Lung (tissue), 12 donors: ENCODE results near the gene SLC37A1. TPM values are rescaled to one million over a fixed set of nuclear protein-coding genes. Genes with fewer than 3 reads are reported as not detected.

Experiments used
- ATAC-seq: fragments of 200-7000 bp; cut with Tn5 transposase; one replicate; pipeline ENCODE4 v1.9.1; 2020; ENCODE audit warnings: moderate number of reproducible peaks; ENCODE audit not compliant: insufficient read depth, low FRiP score
- DNase-seq, 3 donors: peaks; one replicate each; pipeline ENCODE4 v3.0.0-alpha.2; 2013 to 2017
- H3K27ac ChIP-seq, 2 donors: one replicate each; pipeline ENCODE4 v1.5.1; 2013; ENCODE audit warnings: mild to moderate bottlenecking in 2 of 2, moderate library complexity in 2 of 2, control low read depth in 1 of 2, inconsistent platforms in 1 of 2, low read depth in 1 of 2, low read length in 1 of 2
- H3K27me3 ChIP-seq, 3 donors: one replicate each; pipeline ENCODE4 v1.5.1; 2013; ENCODE audit warnings: low read length in 2 of 3; ENCODE audit not compliant: control insufficient read depth in 3 of 3, insufficient read depth in 3 of 3
- H3K36me3 ChIP-seq, 4 donors: one replicate each; pipeline ENCODE4 v1.5.1; 2013; ENCODE audit warnings: low read length in 4 of 4, mild to moderate bottlenecking in 1 of 4, moderate library complexity in 1 of 4; ENCODE audit not compliant: control insufficient read depth in 4 of 4, insufficient read depth in 4 of 4
- H3K4me1 ChIP-seq, 5 donors: one replicate each; pipeline ENCODE4 v1.5.1; 2013; ENCODE audit warnings: low read length in 5 of 5, mild to moderate bottlenecking in 2 of 5, moderate library complexity in 1 of 5; ENCODE audit not compliant: control insufficient read depth in 5 of 5, insufficient read depth in 5 of 5
- H3K4me3 ChIP-seq: one replicate; pipeline ENCODE4 v1.5.1; 2013; ENCODE audit warnings: mild to moderate bottlenecking, control low read depth, moderate library complexity
- H3K9ac ChIP-seq, 2 donors: one replicate each; pipeline ENCODE4 v1.5.1; 2013; ENCODE audit warnings: low read length in 2 of 2, control low read depth in 1 of 2; ENCODE audit not compliant: insufficient read depth in 1 of 2
- H3K9me3 ChIP-seq, 4 donors: one replicate each; pipeline ENCODE4 v1.5.1; 2013; ENCODE audit warnings: low read length in 3 of 4, mild to moderate bottlenecking in 1 of 4, moderate library complexity in 1 of 4; ENCODE audit not compliant: control insufficient read depth in 4 of 4, insufficient read depth in 3 of 4
- CTCF ChIP-seq: IDR thresholded peaks from 2 replicates; pipeline ENCODE4 v1.5.1; 2012; ENCODE audit warnings: mild to moderate bottlenecking; ENCODE audit errors: control extremely low read depth, extremely low read depth
- WGBS, 2 donors: extraction: QIAGEN DNeasy Blood & Tissue Kit; methylation state at CpG; one replicate each; pipeline ENCODE4 v1.1.7; 2013; 5-methylcytosine and 5-hydroxymethylcytosine counted together
- polyA plus RNA-seq, 2 donors: library from polyadenylated mRNA; stranded (reverse); fragments of 200-250 nt; gene quantifications; one replicate each; pipeline ENCODE4 v1.2.1, GENCODE V29; 2013
- total RNA-seq, 2 donors: library from RNA; depleted of rRNA in 1 of 2; stranded (reverse); fragments of >200 nt in 1 of 2; gene quantifications; one replicate each; pipeline ENCODE4 v1.2.1, GENCODE V29; 2014 to 2021
- donor health status: control.
- donor health status: control.
- donor health status: Bipolar disorder and iron deficiency.
- donor health status: healthy.
- donor health status: DM: yes; HTN: yes; CAD: no.

The SLC37A1 gene
- total and polyA plus RNA-seq, 4 donors, result 13.3 to 29.5 (median 19.6) TPM

GRCh38 chr21:42500225-42500624 lies 13.4 kb upstream of the SLC37A1 start:
- no peaks in the 10 kb centered on the region for H3K9me3 ChIP-seq
- H3K4me1 ChIP-seq, result peaks cover 0 to 6% (median 5%) of the 10 kb centered on the region in 5 donors
- H3K27me3 ChIP-seq, result no peaks in the 10 kb centered on the region
- 84 to 93% methylated on average over 4 of the region's 4 CpGs for WGBS, 2 donors
- H3K36me3 ChIP-seq, result no peaks in the 10 kb centered on the region
- DNase-seq, result no peak
- H3K9ac ChIP-seq, result no peak overlapping the region
- H3K27ac ChIP-seq, result no peak overlapping the region
- TF ChIP-seq CTCF, result no peak
- no peak for ATAC-seq
- H3K4me3 ChIP-seq, result no peak overlapping the region

- no peak overlapping the region for H3K9ac ChIP-seq
- peaks cover 0 to 6% (median 3%) of the 10 kb centered on the region in 5 donors for H3K4me1 ChIP-seq
- no peak for TF ChIP-seq CTCF
- no peak overlapping the region for H3K4me3 ChIP-seq
- H3K27me3 ChIP-seq, result no peaks in the 10 kb centered on the region
- H3K9me3 ChIP-seq, result no peaks in the 10 kb centered on the region
- ATAC-seq (no peak), DNase-seq (no peak)
- 67 to 86% methylated on average over 5 of the region's 5 CpGs for WGBS, 2 donors
- no peaks in the 10 kb centered on the region for H3K36me3 ChIP-seq
- H3K27ac ChIP-seq, result no peak overlapping the region
Observed at GRCh38 chr21:42500736-42501135, 12.9 kb upstream of the SLC37A1 start.

GRCh38 chr21:42503711-42504110 lies 9.9 kb upstream of the SLC37A1 start:
- Histone ChIP-seq H3K9me3 (no peaks in the 10 kb centered on the region), H3K27me3 (no peaks in the 10 kb centered on the region), H3K9ac (no peak overlapping the region), H3K4me1 (no peaks in the 10 kb centered on the region), H3K36me3 (no peaks in the 10 kb centered on the region), H3K4me3 (no peak overlapping the region), H3K27ac (no peak overlapping the region)
- WGBS, 2 donors, result 37 to 67% methylated on average over 4 of the region's 4 CpGs
- no peak for ATAC-seq
- TF ChIP-seq CTCF, result no peak
- no peak for DNase-seq

- DNase-seq, result no peak
- peaks cover 0 to 7% (median 0%) of the 10 kb centered on the region in 5 donors for H3K4me1 ChIP-seq
- no peak overlapping the region for H3K27ac ChIP-seq
- H3K27me3 ChIP-seq, result no peaks in the 10 kb centered on the region
- H3K9me3 ChIP-seq, result no peaks in the 10 kb centered on the region
- no peak overlapping the region for H3K9ac ChIP-seq
- ATAC-seq, result no peak
- 76 to 77% methylated on average over 3 of the region's 3 CpGs for WGBS, 2 donors
- no peak overlapping the region for H3K4me3 ChIP-seq
- no peaks in the 10 kb centered on the region for H3K36me3 ChIP-seq
- no peak for TF ChIP-seq CTCF
Observed at GRCh38 chr21:42505090-42505726, 8.4 kb upstream of the SLC37A1 start.
